HFFc6 (cell line): ENCODE measurements around the gene XIRP2. TPM values are rescaled to one million over a fixed set of nuclear protein-coding genes. Genes with fewer than 3 reads are reported as not detected.
A peak's percentile ranks its signal among the peaks of the same experiment; 100 is the strongest.

Experiments used
- DNase-seq: peaks from one replicate; pipeline ENCODE4 v3.0.0-alpha.2; 2018
- H3K27ac Mint-ChIP-seq: 2 replicates; pipeline ENCODE4 v1.8.0; 2020; ENCODE audit warnings: mild to moderate bottlenecking, mixed read lengths
- H3K27me3 Mint-ChIP-seq: 2 replicates; pipeline ENCODE4 v1.8.0; 2021; ENCODE audit warnings: mild to moderate bottlenecking, moderate library complexity, mixed read lengths; ENCODE audit not compliant: insufficient read depth
- H3K36me3 Mint-ChIP-seq: 2 replicates; pipeline ENCODE4 v1.8.0; 2021; ENCODE audit warnings: low read depth, mixed read lengths
- H3K4me1 Mint-ChIP-seq: 2 replicates; pipeline ENCODE4 v1.8.0; 2020; ENCODE audit warnings: low read depth, mixed read lengths
- H3K4me3 Mint-ChIP-seq: 2 replicates; pipeline ENCODE4 v1.8.0; 2020; ENCODE audit warnings: mild to moderate bottlenecking, moderate library complexity, mixed read lengths
- H3K9me3 Mint-ChIP-seq: 2 replicates; pipeline ENCODE4 v1.8.0; 2020; ENCODE audit warnings: mild to moderate bottlenecking, mixed read lengths
- total RNA-seq, 6 experiments: library from RNA; stranded (reverse); fragmentation: NEBNext Ultra II Directional; extraction: Animal tissue kit (Norgen Biotek cat#: 25700); gene quantifications; 2 replicates in 1 of 6; 3 replicates in 5 of 6; pipeline ENCODE4 v1.2.3, GENCODE V29; 2021
- TF ChIP-seq, protein P1 (sequence below): fragments of 200-600 bp; sonication (generic); IDR thresholded peaks from 2 replicates; pipeline ENCODE4 v1.5.0; 2021; ENCODE audit warnings: antibody characterized with exemption, mild to moderate bottlenecking

The XIRP2 gene
- total RNA-seq, 6 experiments from 2014 or later: not detected

DNA sequence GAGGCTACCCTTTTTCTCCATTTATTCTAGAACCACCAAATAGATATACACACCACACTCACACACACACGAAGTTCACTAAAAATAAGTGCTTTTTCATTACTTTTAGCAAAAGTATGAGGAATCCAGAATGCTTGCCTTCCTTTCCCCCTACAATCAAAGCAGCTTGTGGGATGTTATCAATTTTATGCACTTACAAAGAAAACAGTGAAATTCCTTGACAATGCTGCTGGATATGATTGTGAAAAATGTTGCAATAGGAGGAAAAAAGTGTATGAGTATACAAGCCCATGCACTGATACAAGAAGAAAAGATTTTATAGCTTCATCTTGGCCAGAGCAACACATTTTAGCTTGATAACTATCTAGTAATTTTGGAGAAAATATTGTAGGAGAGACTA, 269.2 kb downstream of the XIRP2 start:
- Mint-ChIP-seq H3K27me3 (no peaks in the 10 kb centered on the region; the same call in 1 of the 2 replicates), H3K9me3 (peaks cover 7% of the 10 kb centered on the region), H3K4me1 (no peaks in the 10 kb centered on the region; the same call in 1 of the 2 replicates), H3K36me3 (0 out of 2 replicates have a peak, but pooled peaks cover 7% of the 10 kb centered on the region), H3K27ac (no peak overlapping the region), H3K4me3 (no peak overlapping the region)
- no peak for DNase-seq
- TF ChIP-seq, protein P1, sequence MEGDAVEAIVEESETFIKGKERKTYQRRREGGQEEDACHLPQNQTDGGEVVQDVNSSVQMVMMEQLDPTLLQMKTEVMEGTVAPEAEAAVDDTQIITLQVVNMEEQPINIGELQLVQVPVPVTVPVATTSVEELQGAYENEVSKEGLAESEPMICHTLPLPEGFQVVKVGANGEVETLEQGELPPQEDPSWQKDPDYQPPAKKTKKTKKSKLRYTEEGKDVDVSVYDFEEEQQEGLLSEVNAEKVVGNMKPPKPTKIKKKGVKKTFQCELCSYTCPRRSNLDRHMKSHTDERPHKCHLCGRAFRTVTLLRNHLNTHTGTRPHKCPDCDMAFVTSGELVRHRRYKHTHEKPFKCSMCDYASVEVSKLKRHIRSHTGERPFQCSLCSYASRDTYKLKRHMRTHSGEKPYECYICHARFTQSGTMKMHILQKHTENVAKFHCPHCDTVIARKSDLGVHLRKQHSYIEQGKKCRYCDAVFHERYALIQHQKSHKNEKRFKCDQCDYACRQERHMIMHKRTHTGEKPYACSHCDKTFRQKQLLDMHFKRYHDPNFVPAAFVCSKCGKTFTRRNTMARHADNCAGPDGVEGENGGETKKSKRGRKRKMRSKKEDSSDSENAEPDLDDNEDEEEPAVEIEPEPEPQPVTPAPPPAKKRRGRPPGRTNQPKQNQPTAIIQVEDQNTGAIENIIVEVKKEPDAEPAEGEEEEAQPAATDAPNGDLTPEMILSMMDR: no peak

DNA sequence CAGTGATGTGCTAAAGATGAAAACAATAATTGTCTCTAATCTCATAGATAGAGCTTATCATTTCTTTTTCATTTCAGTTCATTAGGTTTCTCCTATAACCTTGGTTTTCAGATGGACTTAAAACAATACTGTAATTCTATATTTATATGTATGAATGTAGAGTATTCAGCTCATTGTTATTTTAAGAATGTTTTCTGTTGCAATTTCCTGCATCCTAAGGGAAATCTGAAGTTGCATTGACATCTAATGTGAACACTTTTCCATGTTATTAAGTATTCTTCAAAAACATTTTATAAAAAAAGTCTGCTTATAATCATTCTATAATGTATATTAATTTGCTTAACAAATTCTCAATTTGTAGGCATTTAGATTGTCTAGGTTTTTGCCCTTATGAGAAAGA, 288.9 kb downstream of the XIRP2 start:
- DNase-seq: no peak
- H3K9me3 Mint-ChIP-seq: peaks cover 8% of the 10 kb centered on the region

DNA sequence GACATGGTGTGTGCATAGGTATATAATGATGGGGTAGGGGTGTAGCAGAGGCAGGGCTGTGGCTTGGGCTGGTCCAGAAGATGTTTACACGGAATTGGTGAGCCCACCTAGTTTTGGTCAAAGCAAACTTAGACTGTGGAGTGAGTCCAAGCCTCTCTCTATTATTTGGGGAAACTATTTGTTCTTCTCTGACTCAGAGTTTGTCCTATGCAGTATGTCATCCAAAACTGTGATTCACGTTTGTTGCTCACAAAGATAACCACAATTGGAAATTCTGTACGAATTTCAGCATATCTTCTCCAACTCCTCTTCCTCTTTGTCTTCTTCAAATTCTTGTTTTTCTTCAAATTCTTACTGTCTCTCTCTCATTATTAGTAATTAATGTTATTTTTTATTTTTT, 292.9 kb downstream of the XIRP2 start:
- H3K27me3 Mint-ChIP-seq: no peaks in the 10 kb centered on the region
- peaks cover 33% of the 10 kb centered on the region for H3K4me1 Mint-ChIP-seq
- H3K36me3 Mint-ChIP-seq: no peaks in the 10 kb centered on the region
- peak overlapping the region; percentile 33; the same call in 1 of the 2 replicates for H3K27ac Mint-ChIP-seq
- peak; percentile 52 for DNase-seq
- H3K9me3 Mint-ChIP-seq: peaks cover 4% of the 10 kb centered on the region
- H3K4me3 Mint-ChIP-seq: no peak overlapping the region
- TF ChIP-seq, protein P1: no peak

More for the DNA sequence above, 288.9 kb downstream of the XIRP2 start:
- Mint-ChIP-seq H3K27ac (no peak overlapping the region), H3K4me3 (no peak overlapping the region), H3K36me3 (peaks cover 6% of the 10 kb centered on the region), H3K27me3 (no peaks in the 10 kb centered on the region), H3K4me1 (peaks cover 33% of the 10 kb centered on the region)
- TF ChIP-seq, protein P1: no peak

DNA sequence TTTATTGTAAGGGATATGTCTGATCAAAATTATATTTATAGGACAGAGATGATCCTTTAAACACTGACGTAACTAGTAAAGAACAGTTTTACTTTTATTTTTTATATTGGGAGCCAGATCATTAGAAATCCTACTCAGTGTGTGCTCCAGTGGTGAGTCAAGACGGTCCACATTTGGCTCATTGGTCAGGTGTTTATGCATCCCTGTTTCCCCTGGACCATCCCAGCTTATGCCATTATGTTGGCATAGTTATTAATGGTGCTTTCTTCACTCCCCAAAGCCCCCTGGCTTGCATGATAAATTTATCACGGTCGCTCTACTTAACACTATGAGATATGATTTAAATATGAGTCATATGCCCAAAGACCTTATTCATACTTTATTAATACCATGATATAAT, 293.4 kb downstream of the XIRP2 start:
- H3K4me1 Mint-ChIP-seq: peaks cover 30% of the 10 kb centered on the region
- H3K4me3 Mint-ChIP-seq: no peak overlapping the region
- no peak for DNase-seq
- no peaks in the 10 kb centered on the region for H3K27me3 Mint-ChIP-seq
- no peak overlapping the region for H3K27ac Mint-ChIP-seq
- H3K9me3 Mint-ChIP-seq: no peaks in the 10 kb centered on the region
- TF ChIP-seq, protein P1: no peak
- H3K36me3 Mint-ChIP-seq: no peaks in the 10 kb centered on the region

DNA sequence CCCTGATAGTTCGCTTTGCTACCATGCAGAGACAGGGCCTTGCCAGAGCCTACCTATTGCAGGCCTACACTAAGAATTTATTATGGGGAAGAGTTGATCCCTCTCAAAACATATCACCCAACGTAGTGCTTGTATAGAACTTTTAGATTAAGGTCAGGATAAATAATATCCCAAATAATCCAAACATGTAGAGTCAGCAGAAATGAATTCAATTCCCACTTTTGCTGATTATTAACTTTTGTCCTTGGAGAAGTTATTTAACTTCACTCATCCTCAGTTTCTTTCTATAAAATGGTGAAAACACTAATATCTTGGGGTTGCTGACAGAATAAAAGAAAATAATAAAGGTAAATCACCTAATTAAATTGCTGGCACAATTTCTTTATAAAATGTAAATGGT, 294.1 kb downstream of the XIRP2 start:
- peaks cover 25% of the 10 kb centered on the region for H3K4me1 Mint-ChIP-seq
- no peak overlapping the region for H3K27ac Mint-ChIP-seq

More for the DNA sequence above, 294.1 kb downstream of the XIRP2 start:
- Mint-ChIP-seq H3K9me3 (no peaks in the 10 kb centered on the region), H3K36me3 (no peaks in the 10 kb centered on the region), H3K4me3 (no peak overlapping the region), H3K27me3 (no peaks in the 10 kb centered on the region; the same call in 1 of the 2 replicates)
- TF ChIP-seq, protein P1: no peak
- no peak for DNase-seq
